GM21717 (cell line): ENCODE data around the gene SEPSECS.

Experiments used
- ATAC-seq: cut with Tn5 transposase; IDR thresholded peaks from one replicate; pipeline ENCODE4 v1.9.1; 2021; ENCODE audit warnings: mild to moderate bottlenecking, moderate library complexity; ENCODE audit not compliant: unreplicated experiment

SEPSECS gene

GRCh38 chr4:25157081-25157480, 3.2 kb downstream of the SEPSECS start:
- ATAC-seq = no peak

- ATAC-seq = no peak
Measured at GRCh38 chr4:25155947-25156346, 4.3 kb downstream of the SEPSECS start.

- no peak for ATAC-seq
Measured at GRCh38 chr4:25154594-25155265, 5.5 kb downstream of the SEPSECS start.

- no peak for ATAC-seq
Measured at GRCh38 chr4:25146076-25146475, 14.2 kb downstream of the SEPSECS start.

GRCh38 chr4:25144870-25145481, 15.3 kb downstream of the SEPSECS start:
- ATAC-seq = no peak

- no peak for ATAC-seq
Measured at GRCh38 chr4:25142468-25142867, 17.8 kb downstream of the SEPSECS start.

GRCh38 chr4:25141592-25141991, 18.7 kb downstream of the SEPSECS start:
- no peak for ATAC-seq

GRCh38 chr4:25133132-25133531, 27.1 kb downstream of the SEPSECS start:
- no peak for ATAC-seq

GRCh38 chr4:25131926-25132325, 28.3 kb downstream of the SEPSECS start:
- ATAC-seq = no peak

GRCh38 chr4:25131381-25131780, 28.9 kb downstream of the SEPSECS start:
- ATAC-seq = no peak

- ATAC-seq = no peak
Measured at GRCh38 chr4:25129917-25130316, 30.3 kb downstream of the SEPSECS start.

GRCh38 chr4:25128671-25129070, 31.6 kb downstream of the SEPSECS start:
- ATAC-seq = no peak

GRCh38 chr4:25123236-25123635, 37.0 kb downstream of the SEPSECS start:
- peak; percentile 99 for ATAC-seq

GRCh38 chr4:25120146-25120940, 39.9 kb downstream of the SEPSECS start:
- no peak for ATAC-seq

GRCh38 chr4:25117716-25118472, 42.4 kb downstream of the SEPSECS start:
- no peak for ATAC-seq

GRCh38 chr4:25117274-25117673, 43.0 kb downstream of the SEPSECS start:
- no peak for ATAC-seq

GRCh38 chr4:25113915-25114904, 46.0 kb downstream of the SEPSECS start:
- no peak for ATAC-seq

- no peak for ATAC-seq
Measured at GRCh38 chr4:25112995-25113380, 47.3 kb downstream of the SEPSECS start.

GRCh38 chr4:25112366-25112994, 47.8 kb downstream of the SEPSECS start:
- ATAC-seq = no peak
